GM23338 (cell line): ENCODE measurements around the gene AXIN2. TPM values are rescaled to one million over a fixed set of nuclear protein-coding genes. Genes with fewer than 3 reads are reported as not detected.

Experiments
- ATAC-seq: fragments of 200-7000 bp; cut with Tn5 transposase; 3 replicates; pipeline ENCODE4 v1.9.1; 2020
- DNase-seq: peaks from one replicate; pipeline ENCODE4 v3.0.0-alpha.2; 2015; ENCODE audit warnings: low spot score
- H2AFZ ChIP-seq: fragments of 200-600 bp; sonication (generic); 2 replicates; pipeline ENCODE4 v1.8.0; 2016; ENCODE audit warnings: antibody characterized with exemption, mild to moderate bottlenecking, moderate library complexity
- H3F3A ChIP-seq: fragments of 200-600 bp; sonication (generic); replicated peaks from 2 replicates; pipeline ENCODE4 v1.8.0; 2017; ENCODE audit warnings: antibody characterized with exemption, mixed run types, low read depth
- H3K27ac ChIP-seq: fragments of 200-600 bp; sonication (generic); 2 replicates; pipeline ENCODE4 v1.6.1; 2016; ENCODE audit warnings: low read depth
- H3K27me3 ChIP-seq: fragments of 200-600 bp; sonication (generic); 2 replicates; pipeline ENCODE4 v1.8.0; 2016; ENCODE audit warnings: mild to moderate bottlenecking, mixed run types, moderate library complexity; ENCODE audit not compliant: insufficient read depth
- H3K36me3 ChIP-seq: fragments of 200-600 bp; sonication (generic); 2 replicates; pipeline ENCODE4 v1.8.0; 2016; ENCODE audit warnings: mild to moderate bottlenecking; ENCODE audit not compliant: insufficient read depth
- H3K4me1 ChIP-seq: fragments of 200-600 bp; sonication (generic); 2 replicates; pipeline ENCODE4 v1.8.0; 2016; ENCODE audit warnings: mild to moderate bottlenecking, moderate library complexity; ENCODE audit not compliant: insufficient read depth
- H3K4me2 ChIP-seq: fragments of 200-600 bp; sonication (generic); 2 replicates; pipeline ENCODE4 v1.7.1; 2017; ENCODE audit warnings: mixed run types
- H3K4me3 ChIP-seq: fragments of 200-600 bp; sonication (generic); 2 replicates; pipeline ENCODE4 v1.6.1; 2016; ENCODE audit warnings: mixed run types
- H3K79me2 ChIP-seq: fragments of 200-600 bp; sonication (generic); replicated peaks from 2 replicates; pipeline ENCODE4 v1.8.0; 2017; ENCODE audit warnings: mild to moderate bottlenecking; ENCODE audit not compliant: insufficient read depth
- H3K9me2 ChIP-seq: fragments of 200-600 bp; sonication (generic); 2 replicates; pipeline ENCODE4 v1.8.0; 2017; ENCODE audit not compliant: insufficient read depth
- H4K20me1 ChIP-seq: fragments of 200-600 bp; sonication (generic); replicated peaks from 2 replicates; pipeline ENCODE4 v1.8.0; 2017; ENCODE audit warnings: mild to moderate bottlenecking; ENCODE audit not compliant: insufficient read depth
- H3K27ac Mint-ChIP-seq: 2 replicates; pipeline ENCODE4 v1.8.0; 2020; ENCODE audit warnings: inconsistent platforms, mild to moderate bottlenecking, moderate library complexity, mixed read lengths
- H3K27me3 Mint-ChIP-seq: 3 replicates; pipeline ENCODE4 v1.8.0; 2022; ENCODE audit warnings: low read depth, mild to moderate bottlenecking, moderate library complexity, mixed read lengths, inconsistent platforms; ENCODE audit not compliant: insufficient read depth, poor library complexity
- H3K36me3 Mint-ChIP-seq: 3 replicates; pipeline ENCODE4 v1.8.0; 2021; ENCODE audit warnings: low read depth, mild to moderate bottlenecking, inconsistent platforms, moderate library complexity, mixed read lengths
- H3K4me1 Mint-ChIP-seq: 3 replicates; pipeline ENCODE4 v1.8.0; 2020; ENCODE audit warnings: mild to moderate bottlenecking, inconsistent platforms, mixed read lengths
- H3K4me3 Mint-ChIP-seq: 3 replicates; pipeline ENCODE4 v1.8.0; 2021; ENCODE audit warnings: moderate library complexity, mild to moderate bottlenecking, inconsistent platforms, mixed read lengths
- H3K9me3 Mint-ChIP-seq: 3 replicates; pipeline ENCODE4 v1.8.0; 2020; ENCODE audit warnings: moderate library complexity, mild to moderate bottlenecking, inconsistent platforms, mixed read lengths
- EZH2phosphoT487 ChIP-seq: fragments of 200-600 bp; sonication (generic); IDR thresholded peaks from one replicate; pipeline ENCODE4 v1.8.1; 2018; ENCODE audit warnings: antibody characterized with exemption; ENCODE audit not compliant: unreplicated experiment
- JUNB ChIP-seq: IDR thresholded peaks from one replicate; pipeline ENCODE4 v1.6.1; 2016; ENCODE audit warnings: antibody characterized with exemption; ENCODE audit not compliant: unreplicated experiment
- NANOG ChIP-seq: IDR thresholded peaks from 2 replicates; pipeline ENCODE4 v1.6.1; 2016; ENCODE audit warnings: antibody characterized with exemption, borderline replicate concordance
- polyA plus RNA-seq: library from polyadenylated mRNA; unstranded; fragments of >200 nt; fragmentation: Nextera tagmentation; extraction: Ambion mirVana; gene quantifications from 2 replicates; pipeline ENCODE4 v1.2.1, GENCODE V29; 2016
- total RNA-seq: library from RNA; depleted of rRNA; stranded (reverse); fragments of >200 nt; shearing (Covaris generic); gene quantifications from 2 replicates; pipeline ENCODE4 v1.2.3, GENCODE V29; 2014
- TF ChIP-seq, protein P1 (sequence below): fragments of 250-450 bp; sonication (Bioruptor Pico); IDR thresholded peaks from 2 replicates; pipeline ENCODE4 v1.5.0; 2020; ENCODE audit warnings: mild to moderate bottlenecking, moderate library complexity
- TF ChIP-seq, protein P2 (sequence below), 2 experiments: fragments of 200-600 bp in 1 of 2; sonication (generic) in 1 of 2; conservative IDR thresholded peaks; 2 replicates each; pipeline versions ENCODE4 v1.5.1 to v1.6.1; 2016 to 2017; ENCODE audit warnings: antibody characterized with exemption in 2 of 2, low read depth in 2 of 2, mild to moderate bottlenecking in 2 of 2, moderate library complexity in 1 of 2

AXIN2 gene
- total and polyA plus RNA-seq, 2 experiments from 2014 or later, result 8.0 to 32.7 TPM

DNA sequence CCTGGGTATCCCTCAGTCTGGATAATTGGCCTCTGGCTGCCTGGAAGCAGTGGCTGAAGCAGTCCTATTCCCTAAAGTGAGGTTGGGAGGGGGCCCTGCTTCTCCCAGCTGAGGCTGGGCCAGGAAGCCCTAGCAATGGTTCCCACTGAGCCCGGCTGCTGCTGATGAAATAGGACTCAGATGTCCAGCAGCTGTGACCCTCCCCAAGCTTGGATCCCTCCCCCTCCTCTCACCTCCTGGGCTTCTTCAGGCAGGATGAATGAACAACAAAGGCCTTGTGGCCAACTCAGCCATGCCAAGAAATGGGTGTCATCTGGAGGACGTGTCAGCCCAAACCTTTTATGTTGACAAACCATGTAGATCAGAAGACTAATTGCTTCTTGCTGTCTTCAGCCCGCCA, 42.0 kb downstream of the AXIN2 start:
- H4K20me1 ChIP-seq, result no peaks in the 10 kb centered on the region
- no peaks in the 10 kb centered on the region for H3K36me3 ChIP-seq
- H2AFZ ChIP-seq, result no peak overlapping the region
- TF ChIP-seq NANOG (no peak), EZH2phosphoT487 (no peak), JUNB (no peak)
- TF ChIP-seq, protein P1, sequence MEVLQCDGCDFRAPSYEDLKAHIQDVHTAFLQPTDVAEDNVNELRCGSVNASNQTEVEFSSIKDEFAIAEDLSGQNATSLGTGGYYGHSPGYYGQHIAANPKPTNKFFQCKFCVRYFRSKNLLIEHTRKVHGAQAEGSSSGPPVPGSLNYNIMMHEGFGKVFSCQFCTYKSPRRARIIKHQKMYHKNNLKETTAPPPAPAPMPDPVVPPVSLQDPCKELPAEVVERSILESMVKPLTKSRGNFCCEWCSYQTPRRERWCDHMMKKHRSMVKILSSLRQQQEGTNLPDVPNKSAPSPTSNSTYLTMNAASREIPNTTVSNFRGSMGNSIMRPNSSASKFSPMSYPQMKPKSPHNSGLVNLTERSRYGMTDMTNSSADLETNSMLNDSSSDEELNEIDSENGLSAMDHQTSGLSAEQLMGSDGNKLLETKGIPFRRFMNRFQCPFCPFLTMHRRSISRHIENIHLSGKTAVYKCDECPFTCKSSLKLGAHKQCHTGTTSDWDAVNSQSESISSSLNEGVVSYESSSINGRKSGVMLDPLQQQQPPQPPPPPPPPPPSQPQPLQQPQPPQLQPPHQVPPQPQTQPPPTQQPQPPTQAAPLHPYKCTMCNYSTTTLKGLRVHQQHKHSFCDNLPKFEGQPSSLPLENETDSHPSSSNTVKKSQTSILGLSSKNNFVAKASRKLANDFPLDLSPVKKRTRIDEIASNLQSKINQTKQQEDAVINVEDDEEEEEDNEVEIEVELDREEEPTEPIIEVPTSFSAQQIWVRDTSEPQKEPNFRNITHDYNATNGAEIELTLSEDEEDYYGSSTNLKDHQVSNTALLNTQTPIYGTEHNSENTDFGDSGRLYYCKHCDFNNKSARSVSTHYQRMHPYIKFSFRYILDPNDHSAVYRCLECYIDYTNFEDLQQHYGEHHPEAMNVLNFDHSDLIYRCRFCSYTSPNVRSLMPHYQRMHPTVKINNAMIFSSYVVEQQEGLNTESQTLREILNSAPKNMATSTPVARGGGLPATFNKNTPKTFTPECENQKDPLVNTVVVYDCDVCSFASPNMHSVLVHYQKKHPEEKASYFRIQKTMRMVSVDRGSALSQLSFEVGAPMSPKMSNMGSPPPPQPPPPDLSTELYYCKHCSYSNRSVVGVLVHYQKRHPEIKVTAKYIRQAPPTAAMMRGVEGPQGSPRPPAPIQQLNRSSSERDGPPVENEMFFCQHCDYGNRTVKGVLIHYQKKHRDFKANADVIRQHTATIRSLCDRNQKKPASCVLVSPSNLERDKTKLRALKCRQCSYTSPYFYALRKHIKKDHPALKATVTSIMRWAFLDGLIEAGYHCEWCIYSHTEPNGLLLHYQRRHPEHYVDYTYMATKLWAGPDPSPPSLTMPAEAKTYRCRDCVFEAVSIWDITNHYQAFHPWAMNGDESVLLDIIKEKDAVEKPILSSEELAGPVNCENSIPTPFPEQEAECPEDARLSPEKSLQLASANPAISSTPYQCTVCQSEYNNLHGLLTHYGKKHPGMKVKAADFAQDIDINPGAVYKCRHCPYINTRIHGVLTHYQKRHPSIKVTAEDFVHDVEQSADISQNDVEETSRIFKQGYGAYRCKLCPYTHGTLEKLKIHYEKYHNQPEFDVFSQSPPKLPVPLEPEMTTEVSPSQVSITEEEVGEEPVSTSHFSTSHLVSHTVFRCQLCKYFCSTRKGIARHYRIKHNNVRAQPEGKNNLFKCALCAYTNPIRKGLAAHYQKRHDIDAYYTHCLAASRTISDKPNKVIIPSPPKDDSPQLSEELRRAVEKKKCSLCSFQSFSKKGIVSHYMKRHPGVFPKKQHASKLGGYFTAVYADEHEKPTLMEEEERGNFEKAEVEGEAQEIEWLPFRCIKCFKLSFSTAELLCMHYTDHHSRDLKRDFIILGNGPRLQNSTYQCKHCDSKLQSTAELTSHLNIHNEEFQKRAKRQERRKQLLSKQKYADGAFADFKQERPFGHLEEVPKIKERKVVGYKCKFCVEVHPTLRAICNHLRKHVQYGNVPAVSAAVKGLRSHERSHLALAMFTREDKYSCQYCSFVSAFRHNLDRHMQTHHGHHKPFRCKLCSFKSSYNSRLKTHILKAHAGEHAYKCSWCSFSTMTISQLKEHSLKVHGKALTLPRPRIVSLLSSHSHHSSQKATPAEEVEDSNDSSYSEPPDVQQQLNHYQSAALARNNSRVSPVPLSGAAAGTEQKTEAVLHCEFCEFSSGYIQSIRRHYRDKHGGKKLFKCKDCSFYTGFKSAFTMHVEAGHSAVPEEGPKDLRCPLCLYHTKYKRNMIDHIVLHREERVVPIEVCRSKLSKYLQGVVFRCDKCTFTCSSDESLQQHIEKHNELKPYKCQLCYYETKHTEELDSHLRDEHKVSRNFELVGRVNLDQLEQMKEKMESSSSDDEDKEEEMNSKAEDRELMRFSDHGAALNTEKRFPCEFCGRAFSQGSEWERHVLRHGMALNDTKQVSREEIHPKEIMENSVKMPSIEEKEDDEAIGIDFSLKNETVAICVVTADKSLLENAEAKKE (CRISPR knock-in tag), result no peak
- TF ChIP-seq, protein P2, sequence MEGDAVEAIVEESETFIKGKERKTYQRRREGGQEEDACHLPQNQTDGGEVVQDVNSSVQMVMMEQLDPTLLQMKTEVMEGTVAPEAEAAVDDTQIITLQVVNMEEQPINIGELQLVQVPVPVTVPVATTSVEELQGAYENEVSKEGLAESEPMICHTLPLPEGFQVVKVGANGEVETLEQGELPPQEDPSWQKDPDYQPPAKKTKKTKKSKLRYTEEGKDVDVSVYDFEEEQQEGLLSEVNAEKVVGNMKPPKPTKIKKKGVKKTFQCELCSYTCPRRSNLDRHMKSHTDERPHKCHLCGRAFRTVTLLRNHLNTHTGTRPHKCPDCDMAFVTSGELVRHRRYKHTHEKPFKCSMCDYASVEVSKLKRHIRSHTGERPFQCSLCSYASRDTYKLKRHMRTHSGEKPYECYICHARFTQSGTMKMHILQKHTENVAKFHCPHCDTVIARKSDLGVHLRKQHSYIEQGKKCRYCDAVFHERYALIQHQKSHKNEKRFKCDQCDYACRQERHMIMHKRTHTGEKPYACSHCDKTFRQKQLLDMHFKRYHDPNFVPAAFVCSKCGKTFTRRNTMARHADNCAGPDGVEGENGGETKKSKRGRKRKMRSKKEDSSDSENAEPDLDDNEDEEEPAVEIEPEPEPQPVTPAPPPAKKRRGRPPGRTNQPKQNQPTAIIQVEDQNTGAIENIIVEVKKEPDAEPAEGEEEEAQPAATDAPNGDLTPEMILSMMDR (conservative IDR thresholded peaks at IDR 0.05; ENCODE audit: low read depth in 2 of 2), result no peak
- Mint-ChIP-seq H3K27ac (no peak overlapping the region), H3K4me1 (peaks cover 23% of the 10 kb centered on the region), H3K9me3 (no peaks in the 10 kb centered on the region), H3K36me3 (no peaks in the 10 kb centered on the region), H3K4me3 (no peak overlapping the region), H3K27me3 (peaks cover 5% of the 10 kb centered on the region)
- peaks cover 19% of the 10 kb centered on the region for H3K9me2 ChIP-seq
- H3F3A ChIP-seq, result no peaks in the 10 kb centered on the region
- no peak overlapping the region for H3K27ac ChIP-seq
- no peaks in the 10 kb centered on the region for H3K79me2 ChIP-seq
- DNase-seq (no peak), ATAC-seq (no peak)
- peaks cover 7% of the 10 kb centered on the region for H3K4me1 ChIP-seq
- no peak overlapping the region for H3K4me3 ChIP-seq
- no peak overlapping the region for H3K4me2 ChIP-seq
- H3K27me3 ChIP-seq, result no peaks in the 10 kb centered on the region
